HG02678 (cell line): ENCODE results near the gene SOX21.

Source experiments
- ATAC-seq: cut with Tn5 transposase; IDR thresholded peaks from one replicate; pipeline ENCODE4 v1.9.1; 2021; ENCODE audit warnings: mild to moderate bottlenecking, moderate library complexity; ENCODE audit not compliant: unreplicated experiment

Gene SOX21

DNA sequence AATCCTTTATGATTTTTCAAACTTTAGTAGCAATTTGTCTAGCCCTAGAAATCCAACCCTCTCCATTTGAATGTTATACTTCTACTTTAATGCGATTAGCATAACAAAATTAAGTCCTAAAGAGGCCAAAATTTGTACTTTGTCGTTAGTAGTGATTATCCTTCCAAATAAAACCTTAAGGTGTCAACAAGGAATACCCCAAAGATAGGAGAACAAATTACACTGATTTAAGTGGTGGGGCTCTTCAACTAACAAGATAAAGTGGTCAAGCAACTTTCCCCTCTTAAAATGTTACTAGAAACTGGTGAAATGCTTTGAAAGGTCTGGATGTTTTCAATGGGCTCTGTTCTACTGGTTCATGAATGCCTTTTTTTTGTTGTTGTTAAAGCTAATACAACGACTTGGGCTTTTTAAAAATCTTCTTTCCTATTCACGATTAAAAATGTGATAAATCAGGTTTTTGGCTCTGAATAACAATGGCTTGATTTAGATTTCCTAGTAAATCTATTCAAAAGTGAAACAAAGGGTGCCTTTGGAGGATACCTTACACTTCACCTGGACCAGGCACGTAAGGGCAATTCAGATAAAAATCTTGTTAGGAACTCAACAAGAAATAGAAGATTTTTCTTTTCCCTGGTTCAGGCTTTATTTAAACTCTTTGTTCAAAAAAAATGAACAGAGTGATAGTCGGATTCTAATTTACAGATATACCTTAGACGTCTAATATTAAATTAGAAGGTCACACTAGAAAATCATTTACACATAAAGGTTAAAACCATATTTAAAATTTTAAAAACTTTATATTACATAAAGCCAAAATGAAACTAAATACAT is 3.1 kb downstream of the SOX21 start:
- ATAC-seq = no peak

DNA sequence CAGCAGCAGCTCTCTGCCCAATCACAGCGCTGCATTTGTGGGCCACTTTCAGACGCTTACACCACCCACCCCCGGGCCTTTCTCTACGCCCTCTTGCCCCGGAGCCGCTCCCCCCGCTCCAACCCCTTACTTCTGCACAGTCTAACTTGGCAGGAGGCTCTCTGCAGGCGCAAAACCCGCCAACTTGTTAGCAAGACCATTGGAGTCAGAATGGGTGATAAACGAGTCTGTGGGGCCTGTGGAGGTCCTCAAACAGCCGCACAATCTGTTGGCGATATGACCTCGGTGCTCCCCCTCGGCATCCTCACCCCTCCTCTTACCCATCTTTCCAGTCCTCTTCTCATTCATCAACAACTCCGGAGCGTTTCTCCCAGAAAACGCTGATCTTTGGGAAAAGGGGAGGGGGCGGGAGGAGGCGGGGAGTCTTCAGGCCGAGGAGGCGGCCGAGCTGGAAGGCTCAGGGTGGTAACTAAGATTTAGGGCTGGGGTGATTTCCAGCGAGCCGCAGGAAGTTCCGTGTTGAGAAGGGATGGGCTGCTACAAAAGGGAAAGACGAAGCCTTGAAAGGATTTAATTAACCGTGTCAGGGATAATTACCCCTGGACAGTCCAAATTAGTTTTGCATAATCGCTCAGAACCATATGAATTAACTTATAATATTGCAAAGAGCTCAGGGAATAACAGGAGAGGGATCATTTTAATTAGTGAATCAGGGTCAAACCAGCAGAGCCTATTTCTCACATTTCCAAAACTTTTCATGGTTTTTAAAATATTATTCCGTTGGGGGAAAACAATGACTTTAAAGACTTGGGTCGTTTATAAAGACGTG is 4.1 kb downstream of the SOX21 start:
- no peak for ATAC-seq

DNA sequence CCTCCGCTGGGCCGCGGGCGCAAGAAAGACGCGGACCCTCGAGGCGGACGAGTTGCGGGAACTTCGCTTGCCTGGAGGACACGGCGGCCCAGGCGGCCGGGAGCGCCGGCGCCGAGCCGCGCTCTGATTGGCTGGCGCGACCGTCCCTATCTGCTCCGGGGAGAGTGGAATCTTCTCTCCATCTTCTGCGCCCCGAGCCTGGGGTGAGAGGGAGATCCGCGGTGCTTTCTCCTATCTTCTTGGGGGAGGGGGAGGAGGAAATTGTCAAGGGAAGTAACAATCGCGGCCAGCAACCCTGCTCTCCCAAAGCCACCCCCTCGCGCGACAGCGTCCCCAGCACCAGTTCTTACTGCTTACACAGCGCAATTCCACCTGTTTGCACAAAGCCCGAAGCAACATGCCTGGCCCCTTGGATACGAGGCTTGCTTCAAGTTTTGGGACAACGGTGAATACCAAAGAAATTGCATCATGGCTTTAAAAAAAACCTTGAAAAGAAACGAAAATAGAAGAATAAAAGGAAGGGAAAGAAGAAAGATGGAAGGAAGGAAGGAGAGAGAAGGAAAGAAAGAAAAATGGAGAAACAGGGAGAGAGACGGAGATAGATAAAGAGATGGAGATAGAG is 4.8 kb downstream of the SOX21 start:
- no peak for ATAC-seq

DNA sequence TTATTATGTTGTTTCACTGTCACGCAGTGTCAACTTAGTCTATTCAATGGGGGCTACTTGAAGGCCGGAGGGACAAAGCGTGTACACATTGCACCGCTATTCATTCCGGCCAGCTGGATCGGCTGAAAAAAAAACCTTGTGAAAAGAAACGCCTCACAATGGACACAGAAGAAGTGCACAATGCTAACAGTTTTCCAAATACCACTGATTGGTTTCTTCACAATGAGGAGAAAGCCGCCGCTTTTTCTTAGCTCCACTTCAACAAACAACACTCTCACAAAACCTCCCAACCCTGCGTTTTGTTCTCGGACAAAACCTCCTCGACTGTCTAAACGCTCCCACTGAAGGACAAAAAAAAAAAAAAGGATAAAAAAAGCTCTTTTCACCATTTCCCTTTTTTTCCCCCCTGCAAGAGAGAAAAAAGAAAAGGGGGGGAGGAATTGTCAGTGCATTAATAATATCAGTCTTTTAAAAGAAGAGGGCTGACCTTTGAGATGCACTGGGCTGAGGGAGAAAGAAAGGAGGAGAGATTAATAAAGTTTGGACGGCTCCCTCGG is 5.4 kb downstream of the SOX21 start:
- ATAC-seq = no peak

DNA sequence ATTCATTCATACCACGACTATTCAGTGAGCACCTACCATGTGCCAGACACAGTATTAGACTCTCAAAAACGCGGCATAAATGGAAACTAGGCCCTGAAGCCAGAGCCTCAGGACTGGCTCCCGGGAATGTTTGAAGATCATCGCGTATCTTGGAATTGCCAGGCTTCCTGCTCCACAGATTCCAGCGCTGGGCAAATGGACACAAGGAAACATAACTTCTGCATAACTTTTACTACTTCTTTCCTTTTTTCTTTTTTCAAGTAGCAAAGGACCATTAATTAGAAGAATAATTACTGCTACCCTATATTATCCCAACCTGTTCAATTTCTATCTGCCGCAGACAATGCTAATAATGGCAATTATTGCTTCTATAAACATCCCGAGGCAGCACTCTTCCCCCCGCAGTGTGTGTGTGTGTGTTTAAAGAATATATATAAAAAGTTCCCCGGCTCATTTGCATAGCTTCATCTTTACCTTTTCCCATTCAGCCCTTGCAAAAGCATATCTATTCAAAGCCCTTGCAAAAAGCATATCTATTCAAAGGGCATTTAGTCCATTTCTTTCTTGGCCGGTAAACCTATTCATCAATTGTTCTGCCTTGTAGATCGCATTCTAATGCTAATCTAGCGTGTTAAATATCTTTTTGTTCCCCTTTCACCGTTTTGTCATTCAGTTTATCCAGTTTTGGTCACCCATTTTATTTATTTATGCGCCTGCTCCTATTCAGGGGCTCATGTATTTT is 6.1 kb downstream of the SOX21 start:
- ATAC-seq = no peak

DNA sequence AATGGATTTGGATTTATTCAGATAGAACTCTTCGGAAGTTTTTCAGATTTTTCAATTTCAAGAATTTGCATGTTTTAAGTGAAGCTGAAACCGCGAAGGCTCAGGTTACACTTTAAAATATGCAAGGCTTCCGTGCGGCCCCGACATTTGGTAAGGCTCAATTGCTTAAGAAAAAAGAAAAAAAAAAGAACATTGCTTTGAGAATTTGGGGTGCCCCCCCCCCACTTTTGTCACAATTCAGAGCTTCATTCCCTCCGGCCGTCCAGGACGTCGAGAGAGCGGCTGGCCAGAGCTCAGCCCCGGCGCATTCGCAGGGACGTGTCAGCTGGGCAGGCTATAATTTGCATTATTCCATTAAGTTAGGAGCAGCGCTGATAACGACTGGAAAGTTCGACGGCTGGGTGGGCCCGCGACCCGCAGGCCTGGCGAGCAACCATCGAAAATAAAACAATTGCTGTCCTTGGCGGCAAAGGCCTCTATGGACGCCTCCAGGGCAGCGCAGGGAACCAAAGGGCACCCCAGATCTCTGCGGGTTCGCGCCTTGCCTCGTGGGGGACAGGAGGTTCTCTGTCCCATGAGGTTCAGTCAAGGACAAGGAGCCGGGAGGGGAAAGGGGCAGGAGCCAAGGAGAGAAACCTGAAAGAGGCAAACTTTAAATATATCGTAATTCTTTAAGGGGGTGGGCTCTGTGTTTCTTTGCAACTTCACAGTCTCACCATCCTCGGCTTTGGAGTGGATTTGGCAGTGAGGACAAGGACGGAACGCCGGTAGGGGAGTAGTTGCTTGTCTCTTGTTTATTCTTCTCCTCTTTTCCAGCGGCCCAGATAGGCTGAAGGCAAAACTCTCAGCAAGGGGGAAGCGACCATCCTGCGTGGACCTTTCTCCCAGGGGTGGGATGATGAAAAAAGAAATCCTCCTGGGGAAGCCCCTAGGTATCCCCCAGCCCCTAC is 7.0 kb downstream of the SOX21 start:
- ATAC-seq = no peak

DNA sequence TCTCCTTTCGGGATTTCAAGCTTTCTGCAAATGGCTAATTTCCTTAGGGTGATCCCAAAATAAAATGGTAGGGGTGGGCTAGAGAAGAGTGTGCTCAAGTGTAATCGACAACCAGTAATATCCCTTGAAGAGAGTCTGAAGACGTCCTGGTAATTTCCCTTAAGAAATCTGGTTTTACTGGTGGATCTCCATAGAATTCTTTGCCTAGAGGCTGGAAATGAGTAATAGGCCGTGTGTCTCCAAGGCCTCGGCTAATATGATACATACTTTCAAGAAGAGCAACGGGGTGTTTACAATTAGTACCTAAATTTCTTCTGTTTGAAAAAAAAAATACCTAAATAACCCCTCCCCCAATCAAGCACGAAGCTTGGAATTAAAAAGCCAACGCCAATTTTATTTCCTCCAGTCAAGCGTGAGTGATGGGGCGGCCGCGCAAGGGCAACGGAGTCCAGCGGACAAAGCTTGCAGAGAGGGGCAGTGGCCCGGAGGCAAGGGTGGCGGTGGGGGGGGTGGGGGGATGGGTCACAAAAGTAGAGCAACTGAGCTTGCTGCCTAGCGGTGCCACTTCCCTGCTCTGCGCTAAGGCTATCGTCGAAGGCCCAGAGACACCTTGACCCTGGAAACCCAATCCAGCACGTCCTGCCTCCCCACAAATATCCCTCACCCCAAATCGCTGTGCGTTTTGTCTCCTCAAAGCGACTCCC is 7.8 kb downstream of the SOX21 start:
- no peak for ATAC-seq

DNA sequence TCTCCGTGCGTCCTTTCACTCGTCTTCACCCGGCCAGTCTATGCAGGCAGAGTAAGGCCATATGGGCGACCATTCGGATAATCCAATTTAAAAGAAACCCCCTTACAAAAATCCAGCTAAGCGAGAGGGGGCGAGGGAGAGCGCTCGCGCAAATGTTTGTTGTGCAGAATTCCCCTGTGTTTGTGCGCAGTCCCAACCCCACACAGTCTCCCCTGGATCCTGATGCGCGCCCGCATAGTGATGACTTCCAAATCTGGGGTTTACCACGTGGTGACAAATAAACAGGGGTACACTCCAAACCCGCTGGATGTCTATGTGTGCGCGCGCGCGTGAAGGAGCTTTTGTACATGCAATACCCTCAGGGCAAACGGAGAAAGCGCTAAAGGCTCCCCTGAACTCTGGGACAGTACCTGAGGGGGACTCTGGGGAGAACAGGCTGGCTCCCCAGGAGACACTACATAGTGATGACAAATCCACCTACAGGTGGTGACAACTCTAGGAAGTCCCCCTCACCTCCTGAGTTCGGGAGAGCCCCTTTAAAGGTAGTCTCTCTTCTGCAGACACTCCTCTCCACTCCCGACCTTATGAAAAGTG is 8.5 kb downstream of the SOX21 start:
- no peak for ATAC-seq

DNA sequence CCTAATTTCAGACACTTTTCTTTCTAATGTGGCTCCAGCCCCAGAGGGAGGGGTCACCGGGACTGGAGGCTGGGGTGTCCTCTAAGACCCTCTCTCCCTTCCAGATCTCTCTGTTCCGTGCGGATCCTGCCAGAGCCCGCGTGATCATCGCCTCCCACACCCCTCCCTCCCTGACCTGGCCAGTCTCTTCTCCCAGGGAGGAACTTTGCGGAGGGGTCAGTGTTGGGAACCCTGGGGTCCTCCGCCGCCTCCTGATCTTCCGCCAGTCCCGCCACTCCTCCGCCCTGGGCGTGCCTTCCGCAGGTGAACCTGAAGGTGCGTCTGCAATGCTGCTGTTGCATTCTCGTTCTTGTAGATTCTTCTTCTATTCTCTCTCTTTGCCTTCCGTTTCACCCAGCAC is 9.1 kb downstream of the SOX21 start:
- no peak for ATAC-seq

DNA sequence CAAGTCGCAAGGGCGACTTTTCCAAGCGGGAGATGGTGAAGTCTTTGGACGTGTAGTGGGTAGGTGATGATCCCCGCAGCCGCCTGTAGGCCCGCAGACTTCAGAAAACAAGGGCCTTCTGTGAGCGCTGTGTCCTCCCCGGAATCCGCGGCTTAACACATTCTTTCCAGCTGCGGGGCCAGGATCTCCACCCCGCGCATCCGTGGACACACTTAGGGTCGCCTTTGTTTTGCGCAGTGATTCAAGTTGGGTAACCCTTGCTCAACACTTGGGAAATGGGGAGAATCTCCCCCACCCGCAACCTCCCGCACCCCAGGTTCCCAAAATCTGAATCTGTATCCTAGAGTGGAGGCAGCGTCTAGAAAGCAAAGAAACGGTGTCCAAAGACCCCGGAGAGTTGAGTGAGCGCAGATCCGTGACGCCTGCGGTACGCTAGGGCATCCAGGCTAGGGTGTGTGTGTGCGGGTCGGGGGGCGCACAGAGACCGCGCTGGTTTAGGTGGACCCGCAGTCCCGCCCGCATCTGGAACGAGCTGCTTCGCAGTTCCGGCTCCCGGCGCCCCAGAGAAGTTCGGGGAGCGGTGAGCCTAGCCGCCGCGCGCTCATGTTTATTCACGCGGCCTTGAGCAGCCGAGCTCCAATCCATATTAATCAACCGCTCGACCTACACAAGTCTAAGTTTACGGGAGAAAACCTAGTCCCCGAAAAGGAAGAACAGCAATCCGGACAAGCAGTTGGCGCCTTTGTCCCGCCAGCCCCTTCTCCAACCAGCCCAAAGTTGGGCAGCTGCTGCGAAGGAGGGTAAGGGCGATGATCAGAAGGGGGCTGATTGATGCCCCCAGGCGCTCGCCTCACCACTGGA is 9.9 kb downstream of the SOX21 start:
- no peak for ATAC-seq

DNA sequence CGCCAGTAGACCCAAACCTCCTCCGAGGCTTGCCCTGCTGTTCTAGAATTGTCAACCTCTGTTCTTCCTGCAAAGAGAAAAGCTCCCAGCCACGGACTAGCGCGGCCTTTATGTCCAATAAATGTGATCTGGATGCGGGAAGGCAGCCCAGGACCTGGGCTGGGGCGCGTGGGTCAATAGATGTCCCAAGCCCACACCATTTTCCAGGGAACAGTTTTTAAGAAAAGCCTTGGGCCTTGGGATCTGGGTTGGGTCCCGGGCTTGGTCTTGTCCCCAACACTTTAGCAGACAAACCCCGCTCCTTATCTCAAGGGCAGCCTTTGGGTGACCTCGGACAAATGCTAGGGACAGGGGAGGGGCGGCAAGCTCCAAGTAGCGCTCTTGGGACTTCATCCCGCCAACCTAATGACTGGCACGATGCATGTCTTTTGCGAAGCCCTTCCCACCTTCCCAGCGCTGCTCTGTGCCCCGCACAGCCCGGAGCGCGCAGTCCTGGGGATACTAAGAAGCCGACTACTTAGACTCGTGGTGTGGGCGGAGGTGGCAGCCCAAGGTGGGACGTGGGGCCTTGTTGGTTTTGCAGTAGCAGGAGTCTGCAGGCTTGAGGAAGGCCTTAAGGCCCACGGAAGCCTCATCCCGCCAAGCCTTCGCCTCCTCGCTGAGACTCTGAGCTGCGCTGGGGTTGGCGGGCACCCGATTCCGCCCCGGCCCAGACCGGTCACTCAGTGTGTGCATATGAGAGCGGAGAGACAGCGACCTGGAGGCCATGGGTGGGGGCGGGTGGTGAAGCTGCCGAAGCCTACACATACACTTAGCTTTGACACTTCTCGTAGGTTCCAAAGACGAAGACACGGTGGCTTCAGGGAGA is 10.8 kb downstream of the SOX21 start:
- ATAC-seq = no peak

DNA sequence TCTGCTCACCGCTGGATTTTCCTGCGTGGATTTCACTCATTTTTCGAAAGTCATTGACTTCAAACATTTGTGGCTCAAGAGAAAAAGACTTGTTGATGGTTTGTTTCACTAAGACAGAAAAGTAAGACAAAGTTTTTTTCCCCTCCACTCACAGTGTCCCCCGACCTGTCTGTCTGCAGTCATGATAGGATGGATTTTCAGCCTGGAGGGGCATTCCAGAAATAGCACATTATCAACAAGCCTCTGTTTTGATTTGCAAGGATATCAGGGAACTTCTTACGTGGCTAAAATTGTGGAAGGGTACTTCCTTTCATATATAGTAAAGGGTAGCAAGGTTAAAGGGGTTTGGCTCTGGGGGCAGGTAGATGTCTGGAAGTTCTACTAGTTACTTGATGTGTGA is 11.8 kb downstream of the SOX21 start:
- no peak for ATAC-seq

DNA sequence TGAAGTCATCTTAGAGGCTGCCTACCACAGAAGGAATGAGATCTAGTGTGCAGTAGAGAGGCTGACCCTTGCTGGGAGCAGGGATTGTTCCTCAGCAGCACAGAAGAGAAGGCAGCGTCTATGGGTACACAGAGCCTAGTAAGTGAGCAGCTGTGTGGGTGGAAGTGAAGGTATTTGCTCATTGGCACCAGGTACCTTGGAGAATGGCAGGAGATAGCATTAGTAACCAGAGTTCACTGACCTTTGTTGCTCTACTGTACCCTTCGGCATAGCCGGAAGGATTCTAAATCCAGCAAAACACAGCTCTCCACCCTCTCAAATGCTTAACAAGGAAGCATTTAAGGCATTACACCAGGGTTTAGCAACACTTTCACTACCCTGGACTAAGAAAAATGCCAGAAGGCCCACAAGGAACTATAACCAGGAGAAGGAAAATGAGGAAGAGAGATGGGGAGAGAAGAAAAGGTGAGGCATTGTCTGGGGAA is 12.3 kb downstream of the SOX21 start:
- ATAC-seq = no peak

DNA sequence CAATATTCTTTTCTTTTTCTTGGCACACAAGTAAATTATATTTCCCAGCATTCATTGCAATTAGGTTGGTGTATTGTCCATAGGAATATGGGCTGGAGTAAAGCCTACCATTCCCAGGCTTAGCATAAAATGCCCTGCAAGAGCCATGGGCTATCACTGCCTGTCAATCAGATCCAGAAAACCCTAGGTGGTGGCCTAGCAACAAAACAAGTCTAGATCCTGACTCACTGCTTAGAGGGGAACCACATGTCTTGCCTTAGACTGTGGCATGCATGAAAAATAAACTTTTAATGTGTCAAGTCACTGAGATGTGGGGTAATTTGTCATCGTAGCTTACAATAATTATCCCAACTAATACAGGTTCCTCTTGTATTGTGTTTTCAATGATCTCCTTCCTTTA is 16.2 kb downstream of the SOX21 start:
- ATAC-seq = no peak

DNA sequence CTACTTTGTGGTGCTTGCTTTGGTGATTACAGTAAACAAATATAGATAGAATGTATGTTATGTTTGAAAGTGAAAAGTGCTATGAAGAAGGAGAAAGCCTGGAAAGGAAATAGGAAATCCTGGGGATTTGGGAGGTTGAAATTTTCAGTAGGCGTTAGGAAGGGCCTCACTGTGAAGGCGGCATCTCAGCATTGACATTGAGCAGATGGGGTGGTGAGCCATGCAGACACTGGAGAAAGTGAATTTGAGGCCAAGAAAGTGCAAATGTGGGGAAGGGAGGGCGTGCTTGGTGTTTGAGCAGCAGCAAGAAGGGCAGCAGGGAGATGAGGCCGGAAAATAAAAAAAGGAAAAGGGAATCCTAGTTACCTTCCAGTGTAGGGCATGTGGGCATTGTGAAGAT is 20.3 kb downstream of the SOX21 start:
- ATAC-seq = no peak

DNA sequence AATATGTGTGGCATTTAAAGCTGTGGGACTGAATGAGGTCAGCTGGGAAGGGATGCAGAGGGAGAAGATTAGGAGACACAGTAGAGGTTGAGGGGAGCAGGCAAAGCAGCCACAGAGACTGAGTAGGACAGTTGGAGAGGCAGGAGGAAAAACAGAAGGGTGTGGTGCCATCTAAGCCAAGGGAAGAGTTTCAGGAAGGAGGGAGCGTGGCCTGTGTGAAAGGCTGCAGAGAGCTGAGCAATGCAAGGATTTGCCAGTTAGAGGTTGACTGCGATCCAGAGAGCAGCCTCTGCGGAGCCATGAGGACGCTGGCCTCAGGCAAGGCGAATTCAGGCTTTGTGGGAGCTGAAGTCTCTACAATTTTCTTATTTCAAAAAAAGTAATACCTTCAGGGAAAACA is 28.9 kb downstream of the SOX21 start:
- no peak for ATAC-seq

DNA sequence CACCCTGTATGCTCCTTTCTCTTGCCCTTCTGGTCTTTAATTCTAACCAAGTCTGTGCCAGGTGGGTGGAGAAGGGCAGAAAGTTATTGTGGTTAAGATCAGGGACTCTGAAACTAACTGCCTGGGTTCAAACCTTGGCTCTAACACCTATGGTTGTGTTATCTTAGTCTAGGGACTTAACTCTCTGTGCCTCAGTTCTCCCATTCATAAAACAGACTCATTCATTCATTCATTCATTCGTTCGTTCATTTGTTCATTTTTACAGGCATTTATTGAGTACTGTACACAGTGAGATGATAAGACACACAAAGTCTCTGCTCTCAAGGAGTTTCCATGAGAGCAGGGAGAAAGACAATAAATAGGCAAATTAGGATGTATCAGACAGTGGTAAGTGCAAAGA is 30.1 kb downstream of the SOX21 start:
- ATAC-seq = no peak
